ENCODE data around the gene TMEM179B. TPM values are rescaled to one million over a fixed set of nuclear protein-coding genes. Genes with fewer than 3 reads are reported as not detected.
A peak's percentile ranks its signal among the peaks of the same experiment; 100 is the strongest.
"Not testable (repeated sequence)": the region's sequence is repeated elsewhere in the genome, so short reads cannot be mapped to it uniquely, and the experiment has no call there.

The TMEM179B gene
- total RNA-seq, 1 experiment from 2014 or later = 51.8 TPM

DNA sequence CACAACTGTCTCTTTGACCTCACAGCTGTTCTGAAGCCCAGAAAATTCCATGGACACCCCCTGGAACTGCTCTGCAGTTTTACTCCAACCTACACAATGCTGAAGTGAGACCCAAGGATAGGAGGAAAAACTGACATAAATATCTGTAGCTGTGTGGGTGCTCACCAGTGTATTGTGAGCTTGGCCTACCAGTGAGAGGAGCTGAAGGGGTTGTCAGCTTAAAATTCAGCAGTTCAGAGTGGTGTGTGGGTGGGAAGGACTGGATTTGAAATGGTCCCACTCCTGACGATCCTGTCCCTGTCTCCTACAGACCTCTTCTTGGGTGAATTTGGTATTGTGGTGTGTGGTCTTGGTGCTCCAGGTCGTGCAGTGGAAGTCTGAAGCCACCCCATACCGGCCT lies 2.4 kb downstream of the TMEM179B start:
- no peak for DNase-seq (ENCODE audit: low spot score)

DNA sequence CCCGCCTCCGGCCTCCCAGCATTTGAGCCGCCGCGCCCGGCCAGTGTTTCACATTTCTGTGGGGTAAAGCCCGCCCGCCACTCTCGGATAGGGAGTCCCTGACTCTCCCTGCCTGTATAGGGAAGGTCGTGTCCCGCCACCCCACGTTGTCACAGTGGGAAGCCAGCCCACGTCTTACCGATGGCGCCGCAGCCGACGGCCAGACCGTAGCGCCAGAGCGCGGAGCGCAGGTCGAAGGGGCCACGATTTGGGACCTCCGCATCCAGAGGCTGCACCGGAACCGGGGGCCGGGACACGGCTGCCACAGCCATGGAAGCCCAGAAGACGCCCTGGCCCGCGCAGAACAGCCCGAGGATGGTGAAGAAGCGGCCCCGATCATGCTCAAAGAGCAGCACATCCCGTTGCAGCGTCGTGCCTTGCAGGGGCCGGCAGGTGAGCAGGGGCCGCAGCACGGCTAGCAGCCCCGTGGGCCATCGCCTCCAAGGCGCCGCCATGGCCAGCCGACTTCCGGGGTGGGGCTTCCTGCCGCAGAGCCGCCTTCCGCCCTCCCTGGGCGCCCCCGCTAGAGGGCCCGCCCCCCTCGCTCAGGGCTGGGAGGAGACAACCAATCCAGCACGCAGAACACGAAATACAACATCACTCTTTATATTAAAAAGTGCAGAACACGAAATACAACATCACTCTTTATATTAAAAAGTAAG lies 4.4 kb downstream of the TMEM179B start, which contains the start of gene TMEM223:
TSS of gene TMEM223 (minus strand) at position 506 of the 701 bp plus-strand sequence. CDS start at position 494, 12 bp downstream.
- DNase-seq (ENCODE audit: low spot score) = peak; percentile 68

DNA sequence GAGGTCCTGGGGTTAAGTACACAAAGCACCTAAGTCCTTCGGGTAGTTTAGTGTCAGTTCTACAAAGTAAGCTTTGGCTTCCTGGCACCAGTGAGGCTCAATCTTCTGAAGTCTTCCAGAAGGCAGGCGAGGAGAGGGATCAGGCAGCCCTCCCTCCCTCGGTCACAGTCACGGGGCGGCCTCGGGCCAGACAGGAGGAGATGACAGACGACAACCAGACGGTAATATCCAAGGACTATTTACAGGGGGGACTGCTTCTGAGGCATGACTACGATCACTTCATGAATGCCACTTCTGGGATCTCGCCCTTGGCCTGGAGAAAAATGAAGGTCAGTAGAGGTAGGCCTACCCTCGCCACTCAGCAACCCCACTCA lies 5.0 kb downstream of the TMEM179B start:
- DNase-seq (ENCODE audit: low spot score) = no peak

DNA sequence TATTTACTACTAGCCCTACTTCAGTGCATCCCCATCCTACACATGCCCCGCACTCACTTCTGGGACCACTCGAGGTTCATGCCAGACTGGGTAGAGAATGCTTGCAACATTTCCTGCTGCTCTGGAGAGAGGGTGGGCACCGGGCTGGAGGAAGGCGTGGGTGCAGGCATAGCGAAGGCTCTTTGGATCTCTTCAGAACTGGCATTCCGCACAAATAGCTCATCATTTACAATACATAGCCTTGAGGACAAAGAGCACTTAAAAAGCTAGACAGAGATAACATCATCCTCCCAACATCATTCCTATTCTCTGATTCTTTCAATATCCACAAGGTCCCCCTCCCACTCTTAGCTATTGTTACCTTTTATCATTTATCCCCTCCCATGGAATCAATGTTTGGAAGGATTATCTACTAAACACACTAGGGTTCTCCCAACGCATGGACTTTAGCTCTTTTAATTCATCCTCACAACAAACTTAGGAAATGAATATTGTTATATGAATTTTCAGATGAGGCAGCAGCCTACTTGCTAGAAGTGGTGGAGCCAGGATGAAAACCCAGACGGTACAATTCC lies 7.1 kb downstream of the TMEM179B start:
- DNase-seq (ENCODE audit: low spot score) = no peak

DNA sequence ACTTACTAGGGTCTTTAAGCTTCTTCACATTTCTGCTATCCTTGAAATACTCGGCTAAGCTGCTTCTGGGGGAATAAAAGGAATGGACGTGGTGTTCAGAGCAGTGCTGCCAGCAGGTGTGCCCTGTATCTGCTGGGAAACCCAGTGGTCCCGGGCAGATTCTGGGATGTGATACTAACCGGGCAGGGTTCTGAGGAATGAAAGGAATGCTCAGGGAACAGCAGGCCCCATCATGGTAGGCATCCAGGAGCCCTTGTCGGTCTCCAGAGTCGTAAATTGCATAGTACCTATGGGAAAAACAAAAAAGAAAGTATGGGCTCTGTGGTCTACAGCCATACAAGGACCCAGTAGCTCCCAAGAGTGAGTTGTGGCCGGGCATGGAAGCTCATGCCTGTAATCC lies 9.1 kb downstream of the TMEM179B start:
- no peak for DNase-seq (ENCODE audit: low spot score)

DNA sequence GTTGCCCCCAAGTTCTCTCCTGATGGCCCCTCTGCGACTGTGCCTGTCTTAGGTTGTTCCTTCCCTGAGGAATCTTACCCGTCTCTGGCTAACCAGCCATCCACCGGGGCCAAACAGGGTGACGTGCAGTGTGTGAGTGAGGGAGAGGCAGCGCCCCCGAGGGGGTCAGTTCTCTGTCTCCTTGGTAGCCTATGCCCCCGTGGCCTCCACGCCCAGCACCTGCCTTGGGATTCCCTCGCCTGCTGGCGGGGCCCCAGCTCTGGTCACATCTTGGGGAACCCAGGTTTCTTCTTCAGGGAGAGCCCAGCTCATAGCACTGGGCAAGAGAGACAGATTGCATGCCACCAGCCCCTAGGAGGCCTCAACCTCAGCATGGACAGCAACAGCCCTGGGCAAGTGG lies 12.3 kb downstream of the TMEM179B start:
- no peak for DNase-seq (ENCODE audit: low spot score)

DNA sequence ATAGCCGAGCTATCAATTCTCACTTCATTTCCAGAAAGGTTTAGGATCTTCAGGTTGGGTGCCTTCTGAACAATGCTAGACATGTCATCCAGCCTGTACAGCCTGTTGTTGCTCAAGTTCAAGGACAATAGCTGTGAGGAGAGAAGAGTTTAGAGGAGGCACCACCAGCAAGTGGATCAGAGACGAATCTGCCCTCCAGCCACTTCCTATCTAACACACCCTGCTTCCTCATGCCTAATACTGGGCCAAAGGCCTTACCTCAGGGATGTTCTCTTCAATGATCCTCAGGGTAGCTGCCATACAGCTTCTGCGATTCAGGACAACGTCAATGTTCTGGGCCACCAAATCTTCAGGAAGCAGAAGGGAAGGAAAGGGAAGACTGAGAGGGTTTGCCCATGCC lies 13.9 kb downstream of the TMEM179B start:
- DNase-seq (ENCODE audit: low spot score) = no peak

DNA sequence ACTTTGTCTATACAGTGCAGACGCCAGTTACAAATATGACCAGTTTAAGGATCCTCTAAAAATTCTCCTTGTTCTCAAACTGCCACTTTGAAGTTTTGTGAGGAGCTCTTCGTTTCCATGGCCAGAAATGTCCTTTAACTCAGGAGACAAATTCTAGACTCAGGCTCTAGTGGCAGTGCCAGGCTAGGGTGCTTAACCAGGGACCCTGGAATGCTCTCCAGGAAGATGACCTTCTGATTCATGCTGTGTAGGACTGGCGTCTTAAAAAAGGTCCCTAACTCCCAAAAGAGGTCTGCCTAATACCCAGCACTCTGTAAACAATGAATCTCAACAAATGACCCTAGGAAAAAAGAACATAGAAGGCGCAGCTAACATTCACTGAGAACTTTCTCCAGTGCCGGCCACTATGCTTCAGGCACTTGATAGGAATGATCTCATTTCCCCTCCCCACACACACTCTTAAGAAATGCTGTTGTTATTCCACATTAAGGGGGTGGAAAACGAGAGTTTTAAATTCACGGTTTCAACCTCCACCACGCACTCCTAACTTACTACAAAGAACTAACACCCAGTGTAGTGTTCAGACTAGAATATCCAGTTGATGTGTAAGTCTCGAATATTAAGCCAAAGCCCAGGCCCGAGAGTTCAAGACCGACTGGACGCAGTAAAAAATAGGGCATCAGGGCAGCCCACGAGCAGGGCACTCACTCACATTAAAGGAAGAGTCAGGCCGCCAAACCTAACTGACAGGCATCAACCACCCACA lies 17.3 kb downstream of the TMEM179B start:
- peak; percentile 23 for DNase-seq (ENCODE audit: low spot score)

DNA sequence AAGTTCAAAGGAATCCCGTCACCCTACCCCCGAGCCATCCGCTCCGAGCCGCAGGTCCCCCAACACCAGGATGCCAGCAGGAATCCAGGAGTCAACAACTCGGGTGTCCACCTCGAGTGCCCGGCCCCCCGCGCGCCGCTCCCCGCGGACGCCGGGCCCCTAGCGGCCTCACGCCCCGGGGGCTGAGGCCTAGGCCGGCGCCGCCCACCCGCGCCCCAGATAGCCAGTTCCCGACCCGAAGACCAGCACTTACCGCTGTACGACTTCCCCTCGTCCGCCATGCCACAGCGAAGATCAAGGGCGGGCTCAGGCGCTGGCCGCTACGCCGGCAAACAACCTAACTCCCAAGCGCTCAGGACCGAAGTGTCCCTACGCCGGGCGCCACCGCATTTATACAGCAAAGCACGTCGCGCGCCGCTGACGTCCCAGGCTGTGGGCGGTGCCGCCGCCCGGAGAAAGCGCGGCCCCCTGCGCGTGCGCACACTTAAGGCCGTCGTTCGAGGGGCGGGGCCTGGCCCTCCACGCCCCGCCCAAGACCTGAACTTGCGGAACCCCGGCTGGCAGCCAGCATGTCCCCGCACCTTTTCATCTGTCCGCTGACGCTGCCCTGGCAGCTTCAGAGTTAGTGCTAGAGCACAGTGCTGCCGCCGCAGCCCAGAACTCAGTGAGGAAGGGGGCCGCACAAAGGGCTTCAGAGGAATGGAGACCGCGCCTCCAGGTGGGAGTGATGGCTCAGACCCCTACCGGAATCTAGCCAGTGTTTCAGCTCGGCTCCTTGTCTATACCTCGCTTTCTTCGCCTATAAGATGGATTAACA lies 18.1 kb downstream of the TMEM179B start, which contains the start of gene NXF1:
TSS of gene NXF1 (minus strand) at position 365 of the 817 bp plus-strand sequence. CDS start at position 281, 84 bp downstream.
- DNase-seq (ENCODE audit: low spot score) = peak; percentile 83

DNA sequence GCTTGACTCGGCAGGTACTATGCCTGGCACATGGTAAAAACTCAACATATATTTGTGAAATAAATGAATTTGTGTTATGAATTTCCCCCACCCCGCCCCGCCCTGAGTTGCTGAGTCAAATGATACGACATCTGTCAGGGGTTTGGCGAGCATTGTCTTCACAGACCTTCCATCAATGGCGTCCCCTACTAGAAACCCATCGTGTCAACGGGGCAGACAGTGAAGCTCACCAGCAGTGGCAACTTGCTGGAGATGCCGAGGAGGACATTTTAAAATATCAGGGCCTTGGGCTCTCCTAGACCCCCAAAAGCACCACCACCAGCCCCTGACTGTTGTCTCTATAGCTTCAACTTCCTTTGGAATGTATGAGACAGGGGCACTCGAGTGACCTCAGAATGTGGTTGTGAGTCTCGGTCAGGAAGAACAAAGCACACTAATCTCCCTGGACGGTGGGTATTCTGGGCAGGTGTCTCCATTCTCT lies 18.8 kb downstream of the TMEM179B start:
- DNase-seq (ENCODE audit: low spot score) = no peak

DNA sequence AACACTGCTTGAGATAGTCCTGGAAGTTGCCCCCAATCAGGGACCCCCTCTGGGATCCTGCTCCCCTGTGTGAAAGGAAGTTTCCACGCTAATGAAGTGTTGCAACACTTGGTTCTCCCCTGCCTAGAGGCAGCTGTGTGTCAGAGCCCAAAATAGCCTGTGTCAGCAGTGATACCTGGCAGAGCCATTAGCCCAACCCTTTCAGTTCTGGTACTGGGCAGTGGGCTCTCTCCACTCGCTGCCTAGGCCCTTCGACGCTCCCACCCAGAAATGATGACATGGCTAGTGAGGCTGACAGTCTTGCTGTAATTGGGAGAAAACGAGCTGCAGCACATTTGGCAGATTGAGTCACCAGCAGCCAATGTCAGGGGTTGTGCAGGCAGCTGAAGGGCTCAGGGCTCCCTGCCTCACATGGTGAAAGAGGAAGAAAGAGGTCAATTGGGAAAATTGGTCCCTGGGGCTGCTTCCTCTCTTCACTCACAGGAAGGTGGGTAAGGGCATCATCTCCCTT lies 19.5 kb downstream of the TMEM179B start:
- no peak for DNase-seq (ENCODE audit: low spot score)

DNA sequence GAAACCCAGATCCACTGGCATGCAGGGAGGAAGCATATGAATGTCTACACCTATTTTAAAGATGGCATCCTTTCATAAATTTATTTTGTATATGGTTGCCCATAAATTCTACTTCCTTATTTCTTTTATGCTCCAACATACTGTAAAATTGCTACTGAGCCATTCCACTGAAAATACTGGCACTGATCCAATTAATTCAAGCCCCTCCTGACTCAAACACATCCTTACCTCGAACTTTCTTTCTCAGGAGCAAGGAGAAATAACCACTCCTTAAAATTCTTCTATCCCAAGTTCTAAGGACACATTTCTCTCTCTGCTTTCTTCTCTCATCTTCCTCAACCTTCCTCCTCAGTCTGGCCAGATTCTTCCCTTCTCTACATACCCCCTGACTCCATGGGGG lies 23.5 kb downstream of the TMEM179B start:
- no peak for DNase-seq (ENCODE audit: low spot score)

DNA sequence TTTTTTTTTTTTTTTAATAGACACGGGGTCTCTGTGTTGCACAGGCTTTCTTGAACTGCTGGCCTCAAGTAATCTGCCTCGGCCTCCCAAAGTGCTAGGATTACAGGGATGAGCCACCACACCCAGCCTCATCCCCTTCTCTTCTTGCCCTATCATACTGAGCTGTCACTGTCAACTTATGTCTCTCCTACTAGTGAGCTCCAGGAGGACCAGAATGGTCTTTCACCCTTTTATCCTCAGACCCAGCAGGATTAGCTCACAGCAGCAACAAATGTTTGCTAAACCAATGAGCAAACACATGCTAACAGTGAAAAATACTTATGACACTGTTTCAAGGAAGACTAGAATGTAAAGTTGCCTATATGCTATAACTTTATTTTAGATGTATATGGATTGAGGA lies 24.5 kb downstream of the TMEM179B start:
- no peak for DNase-seq (ENCODE audit: low spot score)

DNA sequence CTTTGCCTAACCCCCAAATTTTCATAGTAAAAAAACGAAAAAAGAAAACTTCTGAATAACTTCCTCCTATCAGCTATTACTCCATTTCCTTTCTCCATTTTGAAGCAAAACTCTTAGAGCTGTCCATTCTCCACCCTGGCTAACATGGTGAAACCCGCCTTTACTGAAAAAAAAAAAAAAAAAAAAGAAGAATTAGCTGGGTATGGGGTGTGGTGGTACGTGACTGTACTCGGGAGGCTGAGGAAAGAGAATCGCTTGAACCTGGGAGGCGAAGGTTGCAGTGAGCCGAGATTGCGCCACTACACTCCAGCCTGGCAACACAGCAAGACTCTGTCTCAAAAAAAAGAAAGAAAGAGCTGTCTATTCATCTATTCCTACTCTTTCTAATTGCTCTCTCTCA lies 29.4 kb downstream of the TMEM179B start:
- no peak for DNase-seq (ENCODE audit: low spot score)

DNA sequence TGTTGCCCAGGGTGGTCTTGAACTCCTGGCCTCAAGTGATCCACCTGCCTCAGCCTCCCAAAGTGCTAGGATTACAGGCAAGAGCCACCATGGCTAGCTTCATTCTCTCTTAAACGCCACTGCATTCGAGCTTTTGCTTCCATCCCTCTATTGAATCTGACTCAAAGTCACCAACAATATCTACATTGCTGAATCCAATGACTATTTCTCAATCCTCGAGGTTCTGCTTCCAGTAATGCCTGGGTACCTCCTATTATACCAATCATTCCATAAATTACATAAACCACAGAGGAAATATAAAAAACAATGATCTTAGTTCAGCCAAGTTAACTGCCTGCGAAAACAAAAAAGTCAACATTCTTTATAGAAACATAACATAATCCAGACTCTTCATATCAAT lies 29.9 kb downstream of the TMEM179B start:
- no peak for DNase-seq (ENCODE audit: low spot score)

DNA sequence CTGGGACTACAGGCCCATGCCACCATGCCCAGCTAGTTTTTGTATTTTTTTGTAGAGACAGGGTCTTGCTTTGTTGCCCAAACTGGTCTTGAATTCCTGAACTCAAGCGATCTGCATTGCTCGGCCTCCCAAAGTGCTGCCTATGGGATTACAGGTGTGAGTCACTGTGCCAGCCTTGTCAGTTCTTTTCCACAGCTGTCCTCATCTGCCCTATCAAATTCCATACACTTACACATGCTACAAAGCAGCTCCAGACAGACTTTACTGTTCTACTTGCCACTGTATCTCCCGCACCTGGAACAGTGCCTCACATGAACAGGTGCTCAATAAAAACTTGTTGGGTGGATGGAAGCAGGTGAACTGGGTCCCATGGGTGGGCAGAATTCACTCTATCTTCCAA lies 36.5 kb downstream of the TMEM179B start:
- DNase-seq (ENCODE audit: low spot score) = no peak

DNA sequence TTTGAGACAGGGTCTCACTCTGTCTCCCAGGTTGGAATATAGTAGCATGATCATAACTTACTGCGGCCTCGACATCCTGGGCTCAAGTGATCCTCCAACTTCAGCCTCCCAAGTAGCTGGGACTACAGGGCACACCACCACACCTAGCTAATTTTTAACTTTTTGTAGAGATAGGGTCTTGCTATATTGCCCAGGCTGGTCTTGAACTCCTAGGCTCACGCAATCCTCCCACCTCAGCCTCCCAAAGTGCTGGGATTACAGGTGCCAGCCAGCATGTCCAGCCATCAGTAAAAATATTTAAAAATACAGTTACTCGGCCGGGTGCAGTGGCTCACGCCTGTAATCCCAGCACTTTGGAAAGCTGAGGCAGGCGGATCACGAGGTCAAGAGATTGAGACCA lies 40.9 kb downstream of the TMEM179B start:
- not testable (repeated sequence) for DNase-seq (ENCODE audit: low spot score)

DNA sequence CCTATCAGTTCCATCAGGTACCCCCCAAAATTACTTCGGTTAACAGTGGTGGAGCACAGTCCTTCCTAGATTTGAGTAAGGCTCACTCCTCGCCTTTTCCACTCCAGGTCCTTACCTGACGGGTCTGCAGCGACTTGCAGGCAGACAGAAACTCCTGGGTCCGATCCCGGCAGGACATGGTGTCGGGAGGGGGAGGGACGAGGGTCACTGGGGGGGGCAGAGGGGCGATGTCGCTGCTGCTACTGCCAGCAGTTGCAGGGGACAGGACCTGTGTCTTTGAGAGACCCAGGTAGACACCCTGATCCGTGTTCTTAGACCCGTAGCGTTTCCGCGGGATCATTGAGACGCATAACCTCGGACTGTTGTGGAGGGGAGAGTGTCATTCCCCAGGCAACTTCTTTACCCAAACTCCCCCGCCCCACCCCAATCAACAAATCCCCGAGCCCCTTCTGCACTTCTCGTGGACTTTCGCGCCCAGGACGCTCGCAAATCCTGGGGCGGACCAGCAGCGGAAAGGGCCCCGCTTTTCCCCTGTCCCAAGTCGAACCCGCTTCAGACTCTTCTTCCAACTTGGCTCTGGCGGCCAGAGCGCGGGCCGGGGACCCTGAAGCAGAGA lies 43.8 kb downstream of the TMEM179B start:
- no peak for DNase-seq (ENCODE audit: low spot score)

DNA sequence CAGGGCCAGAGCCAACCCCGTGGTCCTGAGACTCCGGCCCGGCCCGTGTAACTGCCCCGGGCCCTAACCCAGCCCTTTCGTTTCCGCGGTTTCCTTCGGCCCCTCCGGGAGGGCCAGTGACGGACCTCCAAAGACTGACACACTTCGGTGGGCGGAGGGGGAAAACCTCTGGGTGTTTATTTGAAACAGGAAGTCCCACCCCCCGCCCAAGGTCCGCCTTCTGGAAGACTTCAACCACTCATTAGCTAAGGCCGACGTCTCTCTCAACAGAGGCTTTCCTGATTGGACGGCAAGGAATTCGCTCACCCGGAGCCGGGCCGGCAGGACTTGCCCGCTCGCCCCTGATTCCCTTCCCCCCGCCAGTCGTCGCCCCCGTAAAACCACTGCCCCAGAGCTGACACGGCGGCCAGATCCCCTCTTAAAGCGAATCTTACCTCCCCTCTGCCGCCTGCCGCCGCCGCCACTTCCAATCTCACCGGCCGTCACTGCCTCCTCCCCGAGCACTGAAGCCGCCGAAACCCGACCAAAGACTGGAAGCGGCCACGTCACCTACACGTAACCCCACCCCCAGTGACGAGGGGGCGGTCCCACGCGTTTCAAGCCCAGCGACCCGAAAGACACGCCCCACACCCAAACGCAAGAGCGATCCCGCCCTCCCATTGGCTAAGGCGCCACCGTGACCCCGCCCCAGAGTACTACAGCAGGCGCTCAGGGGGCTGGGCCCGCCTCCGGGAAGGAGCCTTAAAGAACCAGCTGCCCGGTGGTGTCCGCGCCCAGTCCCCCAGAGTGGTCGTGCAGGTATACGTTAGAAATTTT lies 44.5 kb downstream of the TMEM179B start, which contains the start of gene STX5:
TSS of gene STX5 (minus strand) at position 532 of the 816 bp plus-strand sequence. CDS start 808 bp downstream, outside the sequence.
- DNase-seq (ENCODE audit: low spot score) = peak; percentile 97
